Endothelial cell of umbilical vein (primary cell): ENCODE data around the gene ZNF598. TPM values are rescaled to one million over a fixed set of nuclear protein-coding genes. Genes with fewer than 3 reads are reported as not detected.

ENCODE experiments used
- BruUV-seq: library from RNA; stranded (reverse); fragments of 400-500 nt; replicated peaks from 2 replicates; lab custom pipeline; 2021; lab: Mats Ljungman, UMichigan
- CTCF ChIA-PET: fragments of 300-600, 350-600 bp; sonication (Branson Sonifier 250); formaldehyde crosslinking; loops from one replicate; lab custom pipeline; 2021; ENCODE audit warnings: antibody characterized with exemption, inconsistent platforms; lab: Charles Lee
- POLR2A ChIA-PET: fragments of 300-600, 350-600 bp; sonication (Branson Sonifier 250); formaldehyde crosslinking; loops from one replicate; lab custom pipeline; 2021; ENCODE audit warnings: antibody characterized with exemption, inconsistent platforms; lab: Charles Lee
- DNase-seq: peaks from one replicate; pipeline ENCODE4 v3.0.0-alpha.2; 2011; ENCODE audit warnings: low read depth, low spot score
- FAIRE-seq: peaks from 2 replicates; lab custom pipeline; 2011; peaks lifted over from hg19 to GRCh38; lab: Jason Lieb, UNC
- H2AFZ ChIP-seq: 2 replicates; pipeline ENCODE4 v1.6.0; 2012; ENCODE audit warnings: low read depth, low read length, control low read depth, inconsistent platforms
- H3K27ac ChIP-seq: 2 replicates; pipeline ENCODE4 v1.5.1; 2011; ENCODE audit warnings: low read depth, mild to moderate bottlenecking, control low read depth, low read length, moderate library complexity; ENCODE audit not compliant: insufficient read depth
- H3K27me3 ChIP-seq, 2 experiments: 2 replicates each; pipeline versions ENCODE4 v1.6.0 to v1.6.1; 2011; ENCODE audit warnings: low read length in 2 of 2, mixed read lengths in 1 of 2; ENCODE audit not compliant: control insufficient read depth in 2 of 2, insufficient read depth in 2 of 2
- H3K36me3 ChIP-seq, 2 experiments: 2 replicates in 1 of 2; 3 replicates in 1 of 2; pipeline ENCODE4 v1.5.1; 2011; ENCODE audit warnings: low read length in 2 of 2, mild to moderate bottlenecking in 1 of 2, moderate library complexity in 1 of 2; ENCODE audit not compliant: control insufficient read depth in 2 of 2, insufficient read depth in 2 of 2; ENCODE audit errors: extremely low read depth in 1 of 2
- H3K4me1 ChIP-seq: 3 replicates; pipeline ENCODE4 v1.5.1; 2011; ENCODE audit warnings: mild to moderate bottlenecking, low read length; ENCODE audit not compliant: control insufficient read depth, insufficient read depth; ENCODE audit errors: extremely low read depth
- H3K4me2 ChIP-seq: 2 replicates; pipeline ENCODE4 v1.6.1; 2011; ENCODE audit warnings: low read length, control low read depth, mixed read lengths; ENCODE audit not compliant: insufficient read depth
- H3K4me3 ChIP-seq, 3 experiments: fragments of 200-600 bp in 1 of 3; sonication (generic), shearing (Covaris generic) in 1 of 3; replicated peaks in 1 of 3; 2 replicates each; pipeline ENCODE4 v1.5.1; 2011 to 2016; ENCODE audit warnings: control low read depth in 3 of 3, low read length in 3 of 3, mild to moderate bottlenecking in 2 of 3, inconsistent platforms in 1 of 3, low read depth in 1 of 3, moderate library complexity in 1 of 3; ENCODE audit not compliant: insufficient read depth in 1 of 3
- H3K79me2 ChIP-seq: 2 replicates; pipeline ENCODE4 v1.6.0; 2012; ENCODE audit warnings: low read length, inconsistent platforms; ENCODE audit not compliant: control insufficient read depth, insufficient read depth
- H3K9ac ChIP-seq: replicated peaks from 2 replicates; pipeline ENCODE3; 2011; ENCODE audit warnings: low read length, control low read depth; ENCODE audit not compliant: insufficient read depth; ENCODE audit errors: extremely low read depth
- H3K9me1 ChIP-seq: replicated peaks from 3 replicates; pipeline ENCODE4 v1.6.0; 2011; ENCODE audit warnings: mild to moderate bottlenecking, low read length; ENCODE audit not compliant: control insufficient read depth, insufficient read depth; ENCODE audit errors: extremely low read depth
- H3K9me3 ChIP-seq: replicated peaks from 2 replicates; pipeline ENCODE4 v1.5.1; 2012; ENCODE audit warnings: low read length, inconsistent platforms; ENCODE audit not compliant: control insufficient read depth, insufficient read depth
- H4K20me1 ChIP-seq: replicated peaks from 2 replicates; pipeline ENCODE3; 2011; ENCODE audit warnings: mild to moderate bottlenecking, low read length; ENCODE audit not compliant: control insufficient read depth, insufficient read depth; ENCODE audit errors: extremely low read depth
- EZH2 ChIP-seq: IDR thresholded peaks from 2 replicates; pipeline ENCODE4 v1.6.1; 2012; ENCODE audit warnings: borderline replicate concordance, low read depth, mild to moderate bottlenecking, moderate library complexity, low read length, inconsistent platforms; ENCODE audit not compliant: severe bottlenecking
- FOS ChIP-seq: IDR thresholded peaks from 2 replicates; pipeline ENCODE4 v1.6.1; 2011; ENCODE audit warnings: mild to moderate bottlenecking, low read length, moderate library complexity, borderline replicate concordance; ENCODE audit not compliant: insufficient read depth
- GATA2 ChIP-seq: IDR thresholded peaks from 2 replicates; pipeline ENCODE4 v1.7.0; 2011; ENCODE audit warnings: low read depth, mild to moderate bottlenecking, moderate library complexity, mixed read lengths, low read length; ENCODE audit not compliant: insufficient read length, insufficient read depth
- JUN ChIP-seq: IDR thresholded peaks from 2 replicates; pipeline ENCODE4 v1.6.1; 2011; ENCODE audit warnings: borderline replicate concordance, low read depth; ENCODE audit not compliant: insufficient read length, insufficient read depth
- MYC ChIP-seq: IDR thresholded peaks from one replicate; pipeline ENCODE4 v1.6.1; 2011; ENCODE audit warnings: mild to moderate bottlenecking, low read depth, low read length
- POLR2A ChIP-seq: IDR thresholded peaks from 2 replicates; pipeline ENCODE4 v1.6.1; 2012; ENCODE audit warnings: low read depth, mild to moderate bottlenecking, control low read depth, low read length
- POLR2AphosphoS5 ChIP-seq: IDR thresholded peaks from 2 replicates; pipeline ENCODE4 v1.6.1; 2012; ENCODE audit warnings: low read depth, mild to moderate bottlenecking, control low read depth, low read length, moderate library complexity; ENCODE audit not compliant: insufficient read depth
- dilution Hi-C: fragments of 300-500 bp; cut with MboI; formaldehyde crosslinking; loops from one replicate; pipeline ENCODE4 v1.15.0; 2019; ENCODE audit warnings: low sequenced_read_pairs; ENCODE audit not compliant: extremely low pct_ligation_motif_present
- intact Hi-C: fragments of 100-400 bp; cut with micrococcal nuclease; formaldehyde crosslinking; loops from one replicate; pipeline ENCODE4 v1.10.0; 2022
- polyA plus RNA-seq, 4 experiments: library from polyadenylated mRNA; depleted of rRNA in 3 of 4; stranded (reverse) in 3 of 4; unstranded in 1 of 4; fragments of >200 nt; gene quantifications; 2 replicates each; pipeline versions ENCODE4 v1.2.1 to v1.2.3, GENCODE V29; 2011 to 2012; ENCODE audit warnings: missing spikeins in 1 of 4
- total RNA-seq: library from RNA; stranded (reverse); gene quantifications from 2 replicates; pipeline ENCODE4 v1.2.3, GENCODE V29; 2021
- TF ChIP-seq, protein P1 (sequence below): IDR thresholded peaks from 2 replicates; pipeline ENCODE4 v1.6.1; 2011; ENCODE audit not compliant: insufficient read depth, insufficient read length
- TF ChIP-seq, protein P2 (sequence below), 2 donors: IDR thresholded peaks; 1 replicate in 1 of 2; 2 replicates in 1 of 2; pipeline ENCODE4 v1.5.1; 2011; ENCODE audit warnings: low read length in 2 of 2, mild to moderate bottlenecking in 2 of 2, moderate library complexity in 2 of 2, control low read depth in 1 of 2, inconsistent platforms in 1 of 2, low read depth in 1 of 2; ENCODE audit not compliant: insufficient read depth in 1 of 2; ENCODE audit errors: extremely low read depth in 1 of 2

Gene ZNF598
- total and polyA plus RNA-seq, 2 donors (not counting 3 experiments of a cell fraction or from before 2014, with no cell fraction given): 43.3 to 67.0 TPM

DNA sequence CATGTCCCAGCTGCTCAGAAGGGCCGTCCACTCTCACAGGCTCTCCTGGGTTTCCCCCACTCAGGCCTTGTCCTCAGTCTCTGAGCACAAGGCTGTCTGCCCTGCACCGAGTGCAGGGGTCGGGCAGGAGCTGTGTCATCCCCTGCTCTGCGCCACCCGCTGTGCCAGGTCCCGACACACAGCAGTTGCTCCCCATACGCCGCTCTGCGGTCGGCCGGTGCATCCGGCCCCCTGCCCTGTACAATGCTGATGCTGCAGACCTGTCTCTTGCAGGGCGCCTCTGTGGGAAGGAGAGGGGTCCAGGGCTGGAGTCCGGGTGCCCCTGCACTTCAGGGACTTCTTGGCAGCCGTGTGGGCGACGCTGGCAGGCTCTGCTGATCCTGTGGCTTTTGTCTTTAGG lies 44.3 kb upstream of the ZNF598 start:
- peaks cover 5 to 42% of the 10 kb centered on the region in 2 experiments for H3K36me3 ChIP-seq
- POLR2A ChIA-PET: no interaction called here
- TF ChIP-seq JUN (no peak), POLR2AphosphoS5 (no peak), FOS (no peak), GATA2 (no peak), POLR2A (no peak), EZH2 (no peak), MYC (no peak)
- TF ChIP-seq, protein P1, sequence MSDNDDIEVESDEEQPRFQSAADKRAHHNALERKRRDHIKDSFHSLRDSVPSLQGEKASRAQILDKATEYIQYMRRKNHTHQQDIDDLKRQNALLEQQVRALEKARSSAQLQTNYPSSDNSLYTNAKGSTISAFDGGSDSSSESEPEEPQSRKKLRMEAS: no peak
- TF ChIP-seq, protein P2, sequence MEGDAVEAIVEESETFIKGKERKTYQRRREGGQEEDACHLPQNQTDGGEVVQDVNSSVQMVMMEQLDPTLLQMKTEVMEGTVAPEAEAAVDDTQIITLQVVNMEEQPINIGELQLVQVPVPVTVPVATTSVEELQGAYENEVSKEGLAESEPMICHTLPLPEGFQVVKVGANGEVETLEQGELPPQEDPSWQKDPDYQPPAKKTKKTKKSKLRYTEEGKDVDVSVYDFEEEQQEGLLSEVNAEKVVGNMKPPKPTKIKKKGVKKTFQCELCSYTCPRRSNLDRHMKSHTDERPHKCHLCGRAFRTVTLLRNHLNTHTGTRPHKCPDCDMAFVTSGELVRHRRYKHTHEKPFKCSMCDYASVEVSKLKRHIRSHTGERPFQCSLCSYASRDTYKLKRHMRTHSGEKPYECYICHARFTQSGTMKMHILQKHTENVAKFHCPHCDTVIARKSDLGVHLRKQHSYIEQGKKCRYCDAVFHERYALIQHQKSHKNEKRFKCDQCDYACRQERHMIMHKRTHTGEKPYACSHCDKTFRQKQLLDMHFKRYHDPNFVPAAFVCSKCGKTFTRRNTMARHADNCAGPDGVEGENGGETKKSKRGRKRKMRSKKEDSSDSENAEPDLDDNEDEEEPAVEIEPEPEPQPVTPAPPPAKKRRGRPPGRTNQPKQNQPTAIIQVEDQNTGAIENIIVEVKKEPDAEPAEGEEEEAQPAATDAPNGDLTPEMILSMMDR (IDR thresholded peaks at IDR 0.05; ENCODE audit: extremely low read depth in 1 of 2, insufficient read depth in 1 of 2, low read depth in 1 of 2, low read length in 2 of 2): no peak

More for the DNA sequence above, 44.3 kb upstream of the ZNF598 start:
- DNase-seq (no peak), FAIRE-seq (no peak)
- no peak overlapping the region for H3K9ac ChIP-seq
- H3K27ac ChIP-seq: no peak overlapping the region
- H3K4me2 ChIP-seq: no peak overlapping the region
- CTCF ChIA-PET: interaction anchor here (1.4 kb wide), 2 partner anchors 31 to 87 kb away, joined by 3 read pairs; no protein-coding TSS in a partner anchor
- H4K20me1 ChIP-seq: no peaks in the 10 kb centered on the region
- H3K4me1 ChIP-seq: no peaks in the 10 kb centered on the region
- dilution Hi-C loops: no loop called here
- no peaks in the 10 kb centered on the region for H3K9me3 ChIP-seq
- H3K4me3 ChIP-seq: no peak overlapping the region
- H2AFZ ChIP-seq: no peak overlapping the region
- no TSS peak for BruUV-seq
- no peaks in the 10 kb centered on the region for H3K27me3 ChIP-seq
- H3K9me1 ChIP-seq: no peaks in the 10 kb centered on the region
- intact Hi-C loops: no loop called here
- H3K79me2 ChIP-seq: peaks cover under 1% of the 10 kb centered on the region
